ENCODE measurements around the gene MTHFD1L.

Gene MTHFD1L

DNA sequence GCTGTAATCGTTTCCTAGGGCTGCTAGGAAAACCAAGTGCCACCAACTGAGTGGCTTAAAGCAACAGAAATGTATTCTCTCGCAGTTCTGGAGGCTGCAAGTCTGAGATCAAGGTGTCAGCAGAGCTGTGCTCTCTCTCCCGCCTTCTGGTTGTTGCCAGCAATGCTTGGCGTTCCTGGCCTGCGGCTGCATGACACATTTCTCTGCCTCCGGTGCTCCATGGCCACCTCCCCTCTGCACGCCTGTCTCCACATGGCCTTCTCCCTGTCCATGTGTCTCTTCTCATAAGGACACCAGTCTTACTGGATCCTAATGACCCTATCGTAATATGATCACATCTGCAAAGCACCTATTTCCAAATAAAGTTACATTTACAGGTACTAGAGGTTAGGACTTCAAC, 282.6 kb downstream of the MTHFD1L start:
- H3K4me1 ChIP-seq (ENCODE audit: insufficient read depth, low read length, poor library complexity, severe bottlenecking) = no peaks in the 10 kb centered on the region
- no peaks in the 10 kb centered on the region for H4K20me1 ChIP-seq (ENCODE audit: insufficient read depth, low read length, poor library complexity, severe bottlenecking)
- no peaks in the 10 kb centered on the region for H3F3A ChIP-seq (ENCODE audit: low read depth)
- no peak overlapping the region for H2AFZ ChIP-seq (ENCODE audit: low read length)
- H3K27me3 ChIP-seq (ENCODE audit: insufficient read depth, low read length, poor library complexity, severe bottlenecking) = no peaks in the 10 kb centered on the region
- TF ChIP-seq, protein P1, sequence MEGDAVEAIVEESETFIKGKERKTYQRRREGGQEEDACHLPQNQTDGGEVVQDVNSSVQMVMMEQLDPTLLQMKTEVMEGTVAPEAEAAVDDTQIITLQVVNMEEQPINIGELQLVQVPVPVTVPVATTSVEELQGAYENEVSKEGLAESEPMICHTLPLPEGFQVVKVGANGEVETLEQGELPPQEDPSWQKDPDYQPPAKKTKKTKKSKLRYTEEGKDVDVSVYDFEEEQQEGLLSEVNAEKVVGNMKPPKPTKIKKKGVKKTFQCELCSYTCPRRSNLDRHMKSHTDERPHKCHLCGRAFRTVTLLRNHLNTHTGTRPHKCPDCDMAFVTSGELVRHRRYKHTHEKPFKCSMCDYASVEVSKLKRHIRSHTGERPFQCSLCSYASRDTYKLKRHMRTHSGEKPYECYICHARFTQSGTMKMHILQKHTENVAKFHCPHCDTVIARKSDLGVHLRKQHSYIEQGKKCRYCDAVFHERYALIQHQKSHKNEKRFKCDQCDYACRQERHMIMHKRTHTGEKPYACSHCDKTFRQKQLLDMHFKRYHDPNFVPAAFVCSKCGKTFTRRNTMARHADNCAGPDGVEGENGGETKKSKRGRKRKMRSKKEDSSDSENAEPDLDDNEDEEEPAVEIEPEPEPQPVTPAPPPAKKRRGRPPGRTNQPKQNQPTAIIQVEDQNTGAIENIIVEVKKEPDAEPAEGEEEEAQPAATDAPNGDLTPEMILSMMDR (conservative IDR thresholded peaks at IDR 0.05; ENCODE audit: low read length) = no peak
- H3K9me3 ChIP-seq (ENCODE audit: insufficient read depth, low read depth, low read length) = no peaks in the 10 kb centered on the region
- no peaks in the 10 kb centered on the region for H3K9me2 ChIP-seq (replicated peaks; ENCODE audit: low read depth, low read length)
- H3K4me3 ChIP-seq (ENCODE audit: low read length, poor library complexity, severe bottlenecking) = no peak overlapping the region
- H3K79me2 ChIP-seq (ENCODE audit: insufficient read depth, low read length) = no peaks in the 10 kb centered on the region
- no peak overlapping the region for H3K9ac ChIP-seq (ENCODE audit: low read depth, low read length, poor library complexity, severe bottlenecking)
- H3K36me3 ChIP-seq (ENCODE audit: insufficient read depth, low read length) = no peaks in the 10 kb centered on the region
- H3K4me2 ChIP-seq (ENCODE audit: low read depth, low read length, poor library complexity, severe bottlenecking) = no peak overlapping the region

DNA sequence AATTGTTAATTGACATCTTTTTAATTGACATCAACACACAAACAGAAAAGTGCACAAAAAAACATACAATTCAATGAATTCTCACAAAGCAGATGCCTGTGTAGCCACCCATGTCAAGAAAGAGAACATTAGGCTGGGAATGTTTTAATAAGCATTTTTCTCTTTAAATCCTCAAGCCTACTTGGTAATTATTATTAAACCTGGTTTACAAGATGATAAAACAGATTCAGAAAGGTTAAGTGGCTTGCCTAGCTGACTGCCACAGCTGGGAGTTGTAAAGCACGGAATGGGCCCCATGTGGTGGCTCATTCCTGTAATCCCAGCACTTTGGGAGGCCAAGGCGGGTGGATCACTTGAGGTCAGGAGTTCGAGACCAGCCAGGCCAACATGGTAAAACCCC, 284.3 kb downstream of the MTHFD1L start:
- TF ChIP-seq EZH2phosphoT487 (IDR thresholded peaks at IDR 0.05; ENCODE audit: borderline replicate concordance) = no peak
- TF ChIP-seq, protein P1 (conservative IDR thresholded peaks at IDR 0.05; ENCODE audit: low read length) = no peak
- Histone ChIP-seq H3K9ac (ENCODE audit: low read depth, low read length, poor library complexity, severe bottlenecking) (no peak overlapping the region), H3K27me3 (ENCODE audit: insufficient read depth, low read length, poor library complexity, severe bottlenecking) (no peaks in the 10 kb centered on the region), H3K4me1 (ENCODE audit: insufficient read depth, low read length, poor library complexity, severe bottlenecking) (no peaks in the 10 kb centered on the region), H3F3A (ENCODE audit: low read depth) (no peaks in the 10 kb centered on the region), H3K4me2 (ENCODE audit: low read depth, low read length, poor library complexity, severe bottlenecking) (no peak overlapping the region), H3K79me2 (ENCODE audit: insufficient read depth, low read length) (no peaks in the 10 kb centered on the region), H3K9me2 (replicated peaks; ENCODE audit: low read depth, low read length) (no peaks in the 10 kb centered on the region), H3K36me3 (ENCODE audit: insufficient read depth, low read length) (no peaks in the 10 kb centered on the region), H3K9me3 (ENCODE audit: insufficient read depth, low read depth, low read length) (no peaks in the 10 kb centered on the region), H4K20me1 (ENCODE audit: insufficient read depth, low read length, poor library complexity, severe bottlenecking) (no peaks in the 10 kb centered on the region), H2AFZ (ENCODE audit: low read length) (no peak overlapping the region), H3K4me3 (ENCODE audit: low read length, poor library complexity, severe bottlenecking) (no peak overlapping the region)
